COLO668 (cell line): ENCODE results near the gene FAM118A.
"Not testable (repeated sequence)": the region's sequence is repeated elsewhere in the genome, so short reads cannot be mapped to it uniquely, and the experiment has no call there.

ENCODE experiments used
- DNase-seq: peaks from one replicate; lab custom pipeline; 2025; ENCODE audit not compliant: unreplicated experiment; lab: John Stamatoyannopoulos, UW

The FAM118A gene

DNA sequence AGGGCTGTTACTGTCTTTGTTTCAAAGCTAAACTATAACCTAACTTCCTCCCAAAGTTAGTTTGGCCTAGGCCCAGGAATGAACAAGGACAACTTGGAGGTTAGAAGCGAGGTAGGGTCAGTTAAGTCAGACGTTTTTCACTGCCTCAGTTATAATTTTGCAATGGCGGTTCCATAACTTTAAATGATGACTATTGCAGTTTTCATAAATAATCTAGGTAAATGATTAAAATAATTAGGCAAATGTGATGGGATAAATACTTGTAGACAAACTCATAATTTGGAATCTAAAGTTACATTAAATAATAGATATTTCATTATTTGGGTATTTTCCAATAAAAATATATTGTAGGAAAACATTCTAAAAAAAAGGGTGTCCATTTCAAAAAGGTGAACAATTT lies 63.9 kb downstream of the FAM118A start:
- DNase-seq, result not testable (repeated sequence)

DNA sequence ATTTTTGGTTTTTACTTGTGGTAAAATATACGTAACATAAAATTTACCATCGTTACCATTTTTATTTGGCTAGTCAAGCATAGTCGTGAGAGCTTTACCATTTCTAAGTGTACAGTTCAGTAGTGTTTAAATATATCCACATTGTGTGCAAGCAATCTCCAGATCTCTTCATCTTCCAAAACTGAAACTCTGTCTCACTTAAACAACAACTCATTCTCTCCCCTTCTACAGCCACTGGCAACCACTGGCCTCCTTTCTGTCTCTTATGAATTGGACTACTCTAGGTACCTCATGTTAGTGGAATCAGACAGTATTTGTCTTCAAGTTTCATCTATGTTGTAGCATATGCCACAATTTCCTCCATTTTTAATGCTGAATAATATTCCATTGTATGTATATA lies 66.3 kb downstream of the FAM118A start:
- no peak for DNase-seq

DNA sequence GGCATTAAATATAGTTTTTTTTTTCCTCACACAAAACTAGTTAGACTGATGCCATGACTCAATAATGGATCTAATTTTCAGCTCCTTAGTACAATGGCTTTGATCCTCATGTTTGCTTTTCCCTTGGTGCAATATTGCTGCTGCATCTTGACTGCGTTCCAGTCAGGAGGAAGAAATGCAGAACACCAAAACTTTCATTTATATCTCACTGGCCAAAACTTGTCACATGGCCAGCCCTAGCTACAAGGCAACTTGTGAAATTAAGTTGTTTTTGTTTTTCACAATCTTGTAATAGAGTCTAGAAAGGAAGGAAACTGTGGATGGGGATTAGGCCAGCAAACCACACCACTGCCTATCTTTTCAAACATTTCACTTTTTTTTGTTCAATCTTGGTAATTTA lies 67.0 kb downstream of the FAM118A start:
- no peak for DNase-seq

DNA sequence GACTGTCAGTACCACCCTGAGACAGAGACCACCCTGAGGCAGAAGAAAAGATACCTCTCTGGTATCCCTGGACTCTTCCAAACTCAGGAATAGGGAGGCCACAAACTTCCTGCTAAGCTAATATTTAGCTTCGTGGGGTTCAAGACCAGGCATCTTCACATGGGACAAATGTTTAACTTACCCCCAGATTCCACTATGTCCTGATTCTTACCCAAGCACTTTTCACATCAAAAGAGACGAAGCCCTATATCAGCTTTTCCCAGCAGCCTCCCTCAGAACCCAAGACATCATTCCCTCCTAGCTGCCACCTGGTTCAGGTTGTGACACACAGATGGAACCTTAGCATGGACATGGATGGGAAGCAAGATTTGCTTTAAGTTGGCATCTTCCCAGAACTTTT lies 71.6 kb downstream of the FAM118A start:
- no peak for DNase-seq

DNA sequence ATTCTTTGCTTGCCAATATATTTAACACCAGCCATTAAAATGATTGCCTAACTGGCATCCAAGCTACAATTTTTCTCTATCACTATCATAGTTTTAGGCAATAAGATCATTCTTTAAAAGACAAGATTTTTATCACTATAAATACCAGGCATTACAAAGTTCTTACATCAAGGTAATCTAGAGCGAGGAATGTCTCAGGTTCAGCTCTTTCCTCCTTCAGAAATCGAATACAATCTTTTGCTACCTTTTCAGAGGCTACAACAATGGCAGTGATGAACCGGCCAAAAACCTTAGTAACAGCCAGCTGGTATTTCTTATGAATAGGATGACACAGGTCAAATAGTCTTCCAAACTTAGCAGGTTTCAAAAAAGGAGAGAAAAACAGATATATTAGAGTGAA lies 79.8 kb downstream of the FAM118A start:
- DNase-seq, result no peak
